Panc1 (cell line): Measurements from ENCODE around the gene AGXT2. TPM values are rescaled to one million over a fixed set of nuclear protein-coding genes. Genes with fewer than 3 reads are reported as not detected.

Experiments used
- ATAC-seq: fragments of 200-7000 bp; cut with Tn5 transposase; 2 replicates; pipeline ENCODE4 v1.9.1; 2020; ENCODE audit warnings: mild to moderate bottlenecking, moderate library complexity
- BruUV-seq: library from RNA; stranded (reverse); fragments of 400-500 nt; replicated peaks from 2 replicates; lab custom pipeline; 2021; lab: Mats Ljungman, UMichigan
- CTCF ChIA-PET: fragments of 300-600 bp; sonication (Branson Sonifier 250); formaldehyde crosslinking; loops from one replicate; lab custom pipeline; 2022; ENCODE audit warnings: antibody characterized with exemption; lab: Charles Lee
- POLR2A ChIA-PET: fragments of 300-600 bp; sonication (Branson Sonifier 250); formaldehyde crosslinking; loops from one replicate; lab custom pipeline; 2022; ENCODE audit warnings: antibody characterized with exemption; lab: Charles Lee
- DNase-seq: peaks from one replicate; pipeline ENCODE4 v3.0.0-alpha.2; 2010; ENCODE audit warnings: low read depth, low spot score
- H3K27ac ChIP-seq: 2 replicates; pipeline ENCODE4 v1.5.1; 2011; ENCODE audit warnings: mild to moderate bottlenecking, low read length, inconsistent platforms
- H3K27me3 ChIP-seq: fragments of 200-500 bp; sonication (Bioruptor generic); 2 replicates; pipeline ENCODE4 v1.6.0; 2014; ENCODE audit warnings: low read length, inconsistent platforms; ENCODE audit not compliant: control insufficient read depth, insufficient read depth
- H3K36me3 ChIP-seq: fragments of 200-500 bp; sonication (Bioruptor generic); 2 replicates; pipeline ENCODE4 v1.5.1; 2014; ENCODE audit warnings: inconsistent platforms, mild to moderate bottlenecking, low read length, moderate library complexity; ENCODE audit not compliant: control insufficient read depth, insufficient read depth
- H3K4me1 ChIP-seq: 2 replicates; pipeline ENCODE4 v1.5.1; 2011; ENCODE audit warnings: inconsistent platforms, mild to moderate bottlenecking, low read length, moderate library complexity; ENCODE audit not compliant: control insufficient read depth, insufficient read depth
- H3K4me3 ChIP-seq, 2 experiments: 2 replicates each; pipeline ENCODE4 v1.5.1; 2011 to 2012; ENCODE audit warnings: low read depth in 2 of 2, low read length in 2 of 2, mild to moderate bottlenecking in 2 of 2, inconsistent platforms in 1 of 2, moderate library complexity in 1 of 2
- H3K9me3 ChIP-seq: fragments of 200-500 bp; sonication (Bioruptor generic); 2 replicates; pipeline ENCODE4 v1.5.1; 2014; ENCODE audit warnings: low read depth, mild to moderate bottlenecking, inconsistent platforms, low read length, moderate library complexity; ENCODE audit not compliant: control insufficient read depth, insufficient read depth
- CTCF ChIP-seq: fragments of 450-650 bp; IDR thresholded peaks from 2 replicates; pipeline ENCODE4 v1.5.1; 2017; ENCODE audit warnings: mild to moderate bottlenecking
- POLR2AphosphoS5 ChIP-seq: IDR thresholded peaks from 2 replicates; pipeline ENCODE4 v1.6.1; 2012; ENCODE audit warnings: mild to moderate bottlenecking, low read depth, low read length, moderate library complexity
- REST ChIP-seq, 2 experiments: IDR thresholded peaks; 2 replicates each; pipeline ENCODE4 v1.6.1; 2011 to 2012; ENCODE audit warnings: low read depth in 2 of 2, control low read depth in 1 of 2, low read length in 1 of 2, mild to moderate bottlenecking in 1 of 2, moderate library complexity in 1 of 2; ENCODE audit not compliant: insufficient read depth in 1 of 2
- SIN3A ChIP-seq: IDR thresholded peaks from 2 replicates; pipeline ENCODE4 v1.6.1; 2012; ENCODE audit warnings: low read depth, mild to moderate bottlenecking, low read length, moderate library complexity, borderline replicate concordance; ENCODE audit not compliant: insufficient read depth
- TCF7L2 ChIP-seq: IDR thresholded peaks from 2 replicates; pipeline ENCODE4 v1.6.1; 2011; ENCODE audit warnings: mild to moderate bottlenecking, low read depth, low read length, inconsistent platforms
- in situ Hi-C: cut with HindIII; loops from 2 replicates; pipeline ENCODE4 v1.10.0; 2016; ENCODE audit warnings: low sequenced_read_pairs, low pct_unique_long_range_greater_than_20kb
- intact Hi-C: fragments of 100-400 bp; cut with micrococcal nuclease; formaldehyde crosslinking; loops from one replicate; pipeline ENCODE4 v1.10.0; 2022; ENCODE audit not compliant: unreplicated experiment
- total RNA-seq: library from RNA; stranded (reverse); gene quantifications from one replicate; pipeline ENCODE4 v1.2.1, GENCODE V29; 2021; ENCODE audit not compliant: unreplicated experiment

The AGXT2 gene
- total RNA-seq, 1 experiment from 2014 or later, result not detected

GRCh38 chr5:35058374-35058788, 10.6 kb upstream of the AGXT2 start:
- no TSS peak for BruUV-seq
- no peak for TF ChIP-seq CTCF
- Histone ChIP-seq H3K4me3 (no peak overlapping the region), H3K27ac (no peak overlapping the region), H3K36me3 (no peaks in the 10 kb centered on the region), H3K9me3 (no peaks in the 10 kb centered on the region), H3K27me3 (no peaks in the 10 kb centered on the region), H3K4me1 (no peaks in the 10 kb centered on the region)
- in situ Hi-C loops, result no loop called here
- no peak for ATAC-seq
- POLR2A ChIA-PET, result no interaction called here
- DNase-seq, result no peak
- CTCF ChIA-PET, result no interaction called here
- intact Hi-C loops, result no loop called here

GRCh38 chr5:35056686-35057085, 8.9 kb upstream of the AGXT2 start:
- H3K9me3 ChIP-seq, result no peaks in the 10 kb centered on the region
- ATAC-seq (no peak), DNase-seq (no peak)
- in situ Hi-C loops (no loop called here), intact Hi-C loops (no loop called here)
- no peaks in the 10 kb centered on the region for H3K4me1 ChIP-seq
- no TSS peak for BruUV-seq
- H3K27ac ChIP-seq, result no peak overlapping the region
- ChIA-PET CTCF (no interaction called here), POLR2A (no interaction called here)
- no peak overlapping the region for H3K4me3 ChIP-seq
- TF ChIP-seq TCF7L2 (no peak), REST (IDR thresholded peaks at IDR 0.05; ENCODE audit: insufficient read depth in 1 of 2, low read depth in 2 of 2, low read length in 1 of 2) (no peak), CTCF (no peak), SIN3A (no peak), POLR2AphosphoS5 (no peak)
- no peaks in the 10 kb centered on the region for H3K27me3 ChIP-seq
- no peaks in the 10 kb centered on the region for H3K36me3 ChIP-seq

- CTCF ChIA-PET, result no interaction called here
- BruUV-seq, result no TSS peak
- H3K27ac ChIP-seq, result no peak overlapping the region
- DNase-seq (no peak), ATAC-seq (no peak)
- no peaks in the 10 kb centered on the region for H3K36me3 ChIP-seq
- H3K4me1 ChIP-seq, result no peaks in the 10 kb centered on the region
- H3K27me3 ChIP-seq, result no peaks in the 10 kb centered on the region
- TF ChIP-seq REST (IDR thresholded peaks at IDR 0.05; ENCODE audit: insufficient read depth in 1 of 2, low read depth in 2 of 2, low read length in 1 of 2) (no peak), TCF7L2 (no peak), SIN3A (no peak), POLR2AphosphoS5 (no peak), CTCF (no peak)
- H3K9me3 ChIP-seq, result no peaks in the 10 kb centered on the region
- POLR2A ChIA-PET, result no interaction called here
- in situ Hi-C loops, result no loop called here
- intact Hi-C loops, result no loop called here
- H3K4me3 ChIP-seq, result no peak overlapping the region
Measured at GRCh38 chr5:35052838-35053237, 5.1 kb upstream of the AGXT2 start.
